Stimulated activated CD8-positive, alpha-beta memory T cell treated with anti-CD3 and anti-CD28 coated beads, Interleukin-15, amount 100 ng/mL, for 48 hours (primary cell): Measurements from ENCODE around the gene MINAR2.

Source experiments
- DNase-seq, 2 donors: peaks; one replicate each; pipeline ENCODE4 v3.0.0-alpha.2; 2020; ENCODE audit warnings: low read depth in 2 of 2

Gene MINAR2

GRCh38 chr5:129747572-129748407 lies at the start of gene MINAR2:
Gene MINAR2, plus strand, starts transcription at chr5:129748094. Its CDS starts 97 bp downstream, at chr5:129748191.
- no peak for DNase-seq

GRCh38 chr5:129698661-129699060 lies 49.2 kb upstream of the MINAR2 start:
- no peak for DNase-seq

GRCh38 chr5:129716235-129716634 lies 31.7 kb upstream of the MINAR2 start:
- DNase-seq: no peak

- DNase-seq: no peak
Observed at GRCh38 chr5:129716651-129717050, 31.2 kb upstream of the MINAR2 start.

GRCh38 chr5:129717751-129718310 lies 30.1 kb upstream of the MINAR2 start:
- no peak for DNase-seq

DNA sequence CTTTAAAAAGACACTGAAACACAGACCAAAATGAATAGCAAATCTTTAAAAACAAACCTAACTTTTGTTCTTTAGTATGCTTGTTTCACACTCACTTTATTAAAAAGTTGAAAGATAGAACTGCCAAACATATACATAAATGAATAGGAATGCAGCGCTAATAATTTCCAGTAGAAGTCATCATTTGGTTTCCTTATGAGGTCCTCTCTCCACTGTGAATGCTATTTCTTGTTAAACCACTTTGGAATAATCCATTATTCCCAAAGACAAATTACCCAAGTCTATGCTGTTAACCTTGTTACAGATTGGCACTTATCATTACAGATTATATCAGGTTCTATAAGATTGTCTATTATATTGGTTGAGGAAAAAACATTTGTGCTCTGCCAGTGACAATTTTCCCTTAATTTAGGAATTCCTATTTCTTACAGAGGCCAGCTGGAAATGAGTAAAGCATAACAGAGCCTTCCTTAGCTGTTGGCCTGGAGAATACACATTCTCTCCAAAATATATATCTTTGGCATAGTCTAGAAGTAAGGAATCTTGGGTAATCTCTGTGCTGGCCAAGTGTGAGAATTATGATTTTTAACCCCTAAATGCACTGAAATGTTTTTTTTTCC lies 29.3 kb upstream of the MINAR2 start:
- DNase-seq: no peak

DNA sequence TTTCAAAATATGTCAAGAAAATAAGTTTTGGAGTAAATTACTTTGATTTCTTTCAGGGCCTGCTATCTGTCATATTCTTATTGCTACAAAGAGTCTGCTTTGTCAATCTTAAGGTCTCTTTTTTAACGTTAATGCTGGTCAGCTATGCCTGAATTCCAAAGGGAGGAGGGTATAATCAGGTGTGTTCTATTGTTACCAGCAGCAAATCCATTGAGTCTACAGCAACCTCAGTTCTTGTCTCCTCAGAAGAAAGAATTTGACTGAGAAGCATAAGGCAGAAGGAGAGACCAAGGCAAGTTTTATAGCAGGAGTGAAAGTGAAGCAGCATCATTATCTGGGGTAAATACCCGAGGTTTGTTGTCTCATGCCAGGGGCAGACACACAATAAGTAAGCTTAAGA lies 23.7 kb upstream of the MINAR2 start:
- DNase-seq: no peak

DNA sequence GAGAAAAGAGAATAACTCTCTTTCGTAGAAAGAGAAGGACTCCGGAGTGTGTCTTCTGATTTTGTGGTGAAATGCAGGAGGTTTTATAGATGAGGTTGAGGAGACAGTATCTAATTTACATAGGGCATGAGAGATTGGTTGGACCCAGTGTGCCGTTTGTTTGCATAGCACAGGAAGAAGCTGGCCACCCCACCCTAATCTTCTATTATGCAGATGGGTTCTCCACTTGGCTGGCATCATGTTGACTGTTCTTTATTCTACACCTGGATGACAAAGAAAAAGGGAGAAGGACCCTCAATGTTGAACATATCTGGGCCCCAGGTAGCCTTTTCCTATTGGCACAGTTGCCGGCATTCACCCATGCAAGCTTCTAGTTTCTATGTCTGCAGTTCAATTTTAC lies 23.2 kb upstream of the MINAR2 start:
- no peak for DNase-seq

DNA sequence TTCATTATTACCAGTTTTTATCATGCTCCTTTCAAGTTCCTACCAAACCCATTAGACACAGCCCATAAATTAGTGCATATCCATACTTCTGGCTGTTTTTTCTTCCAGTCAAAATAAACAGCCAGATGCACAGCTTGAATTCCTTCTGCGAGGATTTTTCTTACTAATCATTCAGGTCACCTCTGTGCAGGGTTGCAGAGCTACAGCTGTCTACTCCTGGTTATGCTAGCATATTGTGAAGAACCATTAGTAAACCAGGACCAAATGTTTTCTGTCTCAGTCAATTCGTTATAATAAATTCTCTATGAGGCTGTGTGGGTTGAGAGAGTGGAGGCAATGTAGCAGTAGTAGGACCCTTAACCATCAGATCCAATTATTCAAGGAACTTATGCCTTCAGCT lies 8.1 kb upstream of the MINAR2 start:
- no peak for DNase-seq

DNA sequence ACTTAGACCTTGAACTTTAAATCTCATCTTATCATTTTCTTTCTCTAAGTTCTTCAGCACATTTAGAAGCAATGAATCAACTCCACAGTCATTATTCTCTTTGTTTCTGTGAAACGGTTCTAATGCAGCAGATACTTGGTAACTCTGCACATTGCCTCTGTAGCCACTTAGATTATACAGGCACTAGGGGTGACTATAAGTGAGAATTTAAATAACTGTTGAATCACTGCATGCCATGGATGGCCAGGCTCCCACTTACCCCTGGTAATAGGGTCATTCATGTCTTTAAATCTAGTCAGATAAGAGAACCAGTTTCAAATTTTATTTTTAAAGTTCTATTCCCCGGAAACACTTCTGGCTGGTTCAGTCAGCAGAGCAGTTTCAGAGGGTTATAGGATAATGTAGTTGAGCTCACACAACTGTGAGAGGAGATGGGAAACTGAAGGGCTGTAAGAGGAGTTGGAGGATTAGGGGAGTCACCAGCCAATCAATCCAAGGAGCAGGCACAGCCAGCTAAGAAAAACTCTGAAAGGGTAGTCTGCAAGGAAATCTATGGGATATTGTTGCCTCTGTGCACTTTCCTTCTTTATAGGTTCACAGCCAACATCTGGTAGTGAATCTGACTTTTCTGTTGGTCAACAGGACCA lies 4.2 kb upstream of the MINAR2 start:
- DNase-seq: no peak

DNA sequence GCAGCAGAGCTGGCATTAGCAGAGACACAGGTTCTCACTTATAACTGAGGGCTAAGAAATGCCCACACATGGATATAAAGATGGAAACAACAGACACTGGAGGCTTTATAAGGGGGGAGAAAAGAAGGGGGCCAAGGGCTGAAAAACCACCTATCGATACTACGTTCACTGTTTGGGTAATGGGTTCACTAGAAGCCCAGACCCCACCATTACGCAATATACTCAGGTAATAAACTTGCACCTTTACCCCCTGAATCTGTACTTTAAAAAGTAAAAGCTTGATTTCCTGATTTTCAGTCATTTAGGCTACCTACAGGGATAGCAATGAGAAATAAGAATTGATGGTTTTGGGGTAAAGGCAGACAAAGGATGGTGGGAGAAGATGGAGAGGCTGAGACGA lies 1.9 kb upstream of the MINAR2 start:
- DNase-seq: no peak

GRCh38 chr5:129746876-129747275 lies 1.0 kb upstream of the MINAR2 start:
- no peak for DNase-seq

DNA sequence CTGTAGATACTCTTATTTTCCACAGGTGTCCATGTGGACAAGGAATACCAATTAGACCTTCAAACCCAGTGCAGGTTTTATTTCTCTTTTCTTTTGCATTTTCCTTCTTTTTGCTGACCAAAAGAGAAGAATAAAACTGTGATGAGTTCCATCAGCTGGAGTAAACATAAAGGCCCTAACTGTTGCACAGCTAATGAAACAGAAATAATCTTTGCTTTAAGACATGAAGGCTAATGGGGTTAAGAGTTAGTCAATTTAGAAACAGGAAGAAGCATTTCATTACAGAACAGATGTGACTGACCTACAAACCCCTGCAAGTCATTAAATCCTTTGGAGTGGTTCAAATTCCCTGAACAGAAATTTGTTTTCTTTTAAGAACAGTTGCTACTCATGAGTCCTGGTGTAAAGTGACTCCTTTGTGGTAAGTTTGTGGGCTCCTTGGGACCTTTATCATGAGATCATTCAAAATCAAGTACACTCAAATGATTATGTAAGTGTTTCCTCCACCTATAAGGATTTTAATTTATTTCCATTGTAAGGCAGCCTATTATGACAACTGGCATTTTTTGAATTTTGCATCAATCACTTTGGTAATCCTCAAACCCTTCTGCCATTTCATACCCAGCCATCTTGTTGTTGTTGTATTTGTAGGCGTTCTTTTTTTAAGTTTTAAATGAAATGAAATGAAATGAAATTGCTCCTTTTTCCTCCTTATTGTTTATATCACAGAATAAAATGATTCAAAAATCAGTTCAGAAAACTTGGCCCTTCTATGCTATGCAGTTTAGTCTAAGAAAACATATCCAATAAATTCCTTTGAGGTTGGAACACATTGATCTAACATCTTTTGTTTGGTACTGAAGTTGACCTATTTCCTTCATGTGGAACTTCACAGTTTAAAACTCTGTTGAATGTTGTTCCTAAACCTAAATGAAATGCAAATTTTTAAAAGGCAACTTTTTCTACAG lies 1.3 kb downstream of the MINAR2 start:
- DNase-seq: no peak

DNA sequence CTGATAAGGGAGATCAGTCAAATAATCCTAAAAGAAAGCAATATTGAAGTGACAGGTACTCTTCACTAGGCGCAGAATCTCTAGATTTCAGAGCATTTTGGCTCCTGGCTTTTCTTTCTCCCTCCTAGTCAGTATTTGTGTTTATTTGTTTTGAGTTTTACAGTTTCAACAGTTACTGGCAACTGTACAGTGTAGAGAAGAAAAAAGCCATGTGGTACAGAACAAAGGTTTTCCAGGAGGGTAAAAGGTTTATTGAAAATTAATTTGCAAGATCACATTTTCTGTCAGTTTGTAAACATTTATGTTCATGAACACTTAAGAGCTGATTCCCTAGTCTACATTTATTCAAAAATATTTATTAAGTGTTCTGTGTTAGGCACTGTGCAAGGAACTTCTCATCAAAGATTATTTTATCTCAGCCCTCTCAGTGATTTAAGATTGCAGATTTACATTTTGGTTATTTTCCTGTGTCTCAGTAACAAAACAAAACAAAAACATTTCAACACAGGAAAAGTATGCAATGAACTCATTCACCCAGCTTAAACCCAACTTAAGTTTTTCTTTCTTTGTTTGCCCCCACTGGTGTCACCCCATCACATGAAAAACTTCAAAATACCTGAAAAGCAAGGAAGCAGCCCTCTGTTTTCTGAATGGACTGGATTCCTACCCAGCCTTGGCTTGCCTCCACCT lies 12.9 kb downstream of the MINAR2 start:
- no peak for DNase-seq

GRCh38 chr5:129763651-129764050 lies 15.8 kb downstream of the MINAR2 start:
- no peak for DNase-seq

DNA sequence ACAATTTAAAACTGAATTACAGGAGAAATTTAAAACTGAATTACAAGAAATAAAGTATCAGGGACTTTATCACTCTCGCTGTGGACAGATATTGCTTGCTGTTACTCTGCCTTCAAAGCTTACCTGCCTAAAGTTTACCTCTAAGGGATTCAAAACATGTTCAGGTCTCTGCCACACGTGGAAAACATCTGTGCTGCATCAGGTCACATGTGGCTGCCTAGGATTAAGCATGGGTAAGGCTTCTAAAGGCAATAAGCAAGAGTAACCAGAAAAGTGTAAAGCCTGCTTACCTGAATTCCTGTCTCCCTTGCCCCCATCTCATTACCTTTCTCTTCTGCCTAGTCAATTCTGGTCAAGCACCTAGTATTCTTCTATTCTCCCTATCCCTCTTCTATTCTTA lies 18.9 kb downstream of the MINAR2 start:
- DNase-seq: no peak

- DNase-seq: peak; percentile 34 to 49
Observed at GRCh38 chr5:129767927-129768380, 20.1 kb downstream of the MINAR2 start.

GRCh38 chr5:129768735-129769134 lies 20.8 kb downstream of the MINAR2 start:
- no peak for DNase-seq

GRCh38 chr5:129770024-129770820 lies 22.3 kb downstream of the MINAR2 start:
- no peak for DNase-seq
